Glomerular visceral epithelial cell (primary cell): ENCODE measurements around the gene IFI6.
"Not testable (repeated sequence)": the region's sequence is repeated elsewhere in the genome, so short reads cannot be mapped to it uniquely, and the experiment has no call there.

Source experiments
- DNase-seq: peaks from one replicate; pipeline ENCODE4 v3.0.0-alpha.2; 2016; ENCODE audit errors: extremely low spot score

IFI6 gene, protein sequence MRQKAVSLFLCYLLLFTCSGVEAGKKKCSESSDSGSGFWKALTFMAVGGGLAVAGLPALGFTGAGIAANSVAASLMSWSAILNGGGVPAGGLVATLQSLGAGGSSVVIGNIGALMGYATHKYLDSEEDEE

DNA sequence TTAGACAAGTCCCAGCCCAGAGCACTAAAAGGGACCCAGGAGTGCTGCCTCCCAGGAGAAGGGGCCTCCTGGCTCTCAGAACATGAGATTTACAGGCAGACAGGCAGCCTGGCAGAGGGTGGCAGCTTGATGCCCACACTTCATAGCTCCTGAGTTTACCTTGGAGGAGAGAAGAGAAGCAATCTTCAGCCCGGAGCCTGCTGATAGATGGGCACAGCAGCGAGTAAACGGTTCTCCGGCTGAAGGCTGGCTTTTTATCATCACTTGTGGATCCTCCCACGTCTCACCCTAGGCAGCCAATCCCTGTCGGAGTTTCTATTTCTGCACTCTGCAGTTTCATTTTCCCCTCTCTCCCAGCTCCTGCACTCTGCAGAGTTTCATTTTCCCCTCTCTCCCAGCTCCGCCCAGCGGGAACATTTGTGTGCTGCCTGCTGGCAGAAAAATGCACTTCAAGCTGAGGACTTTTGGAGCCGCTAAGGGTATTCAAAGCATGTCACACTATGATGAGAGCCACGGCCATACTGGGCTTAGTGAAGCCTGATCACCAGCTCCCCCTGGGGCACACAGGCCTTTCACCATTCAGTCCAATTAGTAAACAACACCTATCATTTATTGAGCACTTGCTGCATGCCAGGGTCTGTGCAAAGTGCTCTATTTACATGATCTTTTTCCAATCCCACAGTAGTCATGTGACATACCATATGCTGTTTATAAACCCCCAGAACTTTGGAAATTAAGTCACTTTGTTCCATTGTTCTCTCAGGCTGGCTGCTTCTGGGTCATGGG lies at the start of gene IFI6:
Gene IFI6 (minus strand): TSS at position 229 of the 786 bp plus-strand sequence. CDS start 2,878 bp downstream, outside the sequence.
- DNase-seq, result peak; percentile 96

DNA sequence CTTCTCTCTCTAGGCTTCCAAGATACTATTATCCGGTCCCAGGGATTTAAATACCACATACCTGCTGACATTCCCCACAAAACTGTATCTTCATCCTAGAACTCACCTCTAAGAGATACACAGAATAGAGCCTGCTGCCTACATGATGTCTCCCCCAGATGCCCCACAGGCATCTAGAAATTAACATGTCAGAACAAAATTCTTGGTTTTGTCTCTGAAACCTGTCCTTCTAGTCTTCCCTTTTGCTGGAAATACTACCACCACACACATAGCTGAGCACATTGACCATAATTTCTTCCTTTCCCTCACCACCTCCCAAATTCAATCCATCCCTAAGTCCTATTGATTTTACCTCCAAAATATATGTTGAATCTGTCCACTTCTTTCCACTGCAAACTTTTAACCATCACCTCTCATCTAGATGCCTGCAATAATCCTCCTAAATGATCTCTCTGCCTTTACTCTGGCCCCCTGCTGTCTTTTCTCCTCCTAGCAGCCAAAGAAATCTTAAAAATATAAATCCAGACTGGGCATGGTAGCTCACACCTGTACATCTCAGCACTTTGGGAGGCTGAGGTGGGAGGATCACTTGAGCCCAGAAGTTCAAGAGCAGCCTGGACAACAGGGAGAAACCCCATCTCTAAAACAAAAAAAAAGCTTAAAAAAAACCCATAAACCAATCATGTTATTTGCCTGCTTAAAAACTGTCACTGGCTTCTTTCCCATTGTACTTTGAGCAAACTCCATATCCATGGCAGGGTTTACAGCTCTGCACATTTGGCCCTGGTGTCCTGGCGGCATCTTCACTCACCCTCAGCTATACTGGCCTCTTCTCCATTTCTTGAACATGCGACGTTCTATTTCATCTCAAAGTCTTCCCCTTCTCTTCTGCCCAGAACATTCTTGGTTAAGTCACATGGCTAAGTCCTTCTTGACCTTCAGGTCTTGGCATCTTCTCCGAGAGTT lies 47.6 kb upstream of the IFI6 start:
- peak; percentile 12 for DNase-seq

DNA sequence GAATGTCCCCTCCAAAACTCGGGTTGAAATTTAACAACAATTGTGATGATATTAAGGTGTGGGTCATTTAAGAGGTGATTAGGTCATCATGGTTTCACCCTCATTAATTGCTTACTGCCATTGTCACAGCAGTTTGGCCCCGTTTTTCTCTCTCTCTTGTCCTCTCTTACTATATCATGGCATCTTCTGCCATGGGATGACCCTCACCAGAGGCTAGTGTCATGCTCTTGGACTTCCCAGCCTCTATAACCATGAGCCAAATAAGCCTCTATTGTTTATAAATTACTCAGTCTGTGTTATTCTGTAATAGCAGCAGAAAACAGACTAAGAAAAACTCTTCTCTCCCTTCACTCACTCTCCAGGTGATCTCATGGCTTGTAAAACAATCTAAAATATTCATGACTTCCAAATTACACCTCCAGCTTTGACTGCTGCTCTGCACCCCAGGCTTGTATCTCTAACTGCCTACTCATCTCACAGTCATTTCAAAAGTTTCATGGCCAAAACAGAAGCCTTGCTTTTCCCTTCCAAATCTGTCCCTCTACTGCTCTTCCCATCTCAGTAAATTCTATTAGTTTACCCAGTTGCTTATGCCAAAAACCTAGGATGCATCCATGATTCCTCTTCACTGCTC lies 44.4 kb upstream of the IFI6 start:
- no peak for DNase-seq

DNA sequence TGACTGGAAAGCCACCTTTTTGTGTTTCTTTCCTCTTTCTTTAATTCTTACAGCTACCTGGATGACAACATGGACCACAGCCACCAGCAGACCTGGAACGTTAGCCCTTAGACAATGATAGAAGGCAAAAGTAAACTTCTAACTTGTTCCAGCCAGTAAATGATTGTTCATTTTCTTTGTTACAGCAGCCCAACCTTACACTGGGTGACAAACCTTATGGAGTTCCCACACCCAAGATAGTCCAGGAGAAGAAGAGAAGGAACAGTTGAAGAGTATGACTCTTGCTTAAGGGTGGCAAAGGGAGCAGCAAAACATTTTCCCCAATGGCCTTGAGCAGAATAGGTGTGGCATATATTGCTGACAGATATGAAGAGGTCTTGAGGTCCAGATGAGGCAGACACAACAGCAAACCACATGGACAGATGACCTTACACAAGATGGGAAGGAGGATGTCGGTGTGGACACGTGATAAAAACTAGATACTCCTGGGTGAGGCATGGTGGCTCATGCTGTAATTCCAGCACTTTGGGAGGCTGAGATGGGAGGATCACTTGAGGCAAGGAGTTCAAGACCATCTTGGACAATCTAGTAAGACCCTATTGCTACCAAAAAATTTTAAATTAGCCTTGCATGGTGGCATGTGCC lies 42.0 kb upstream of the IFI6 start:
- no peak for DNase-seq

DNA sequence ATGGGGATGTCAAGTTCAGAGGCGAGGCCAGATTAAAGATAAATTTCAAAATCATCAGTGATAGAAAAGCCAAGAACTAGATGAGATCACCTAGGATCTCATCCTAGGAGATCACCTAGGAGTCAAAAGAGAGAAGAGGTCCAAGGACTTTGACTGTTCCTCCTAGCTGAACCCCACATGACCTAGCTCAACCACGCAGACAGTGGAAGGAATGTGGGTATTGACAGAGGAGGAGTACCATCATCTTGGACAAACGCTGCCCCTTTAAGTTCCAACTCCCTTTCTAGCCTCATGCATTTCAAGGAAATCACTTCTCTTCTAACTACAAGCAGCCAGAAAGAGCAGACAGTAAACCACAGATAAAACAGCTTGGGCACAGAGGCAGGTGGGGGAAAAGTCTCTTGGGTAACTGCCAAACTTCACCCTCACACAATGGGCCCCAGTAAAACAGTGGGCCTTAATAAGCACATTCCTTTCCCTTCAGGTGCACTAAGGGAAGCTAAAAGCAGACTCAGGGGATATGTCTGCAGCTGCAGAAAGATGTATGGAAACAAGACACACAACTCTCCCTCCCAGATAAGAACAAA lies 41.2 kb upstream of the IFI6 start:
- DNase-seq, result peak; percentile 2

DNA sequence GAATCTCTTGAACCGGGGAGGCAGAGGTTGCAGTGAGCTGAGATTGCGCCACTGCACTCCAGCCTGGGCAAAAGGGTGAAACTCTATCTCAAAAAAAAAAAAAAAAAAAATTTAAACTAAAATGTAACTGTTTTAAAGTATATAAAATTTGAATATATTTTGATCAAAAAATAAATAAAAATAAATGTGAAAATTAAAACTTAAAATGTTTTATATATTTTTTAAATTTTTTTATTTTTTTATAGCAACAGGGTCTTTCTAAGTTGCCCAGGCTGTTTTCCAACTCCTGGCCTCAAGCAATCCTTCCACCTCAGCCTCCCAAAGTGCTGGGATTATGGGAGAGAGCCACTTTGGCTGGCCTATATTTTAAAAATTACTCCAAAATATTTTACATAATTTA lies 38.6 kb upstream of the IFI6 start:
- DNase-seq, result no peak

DNA sequence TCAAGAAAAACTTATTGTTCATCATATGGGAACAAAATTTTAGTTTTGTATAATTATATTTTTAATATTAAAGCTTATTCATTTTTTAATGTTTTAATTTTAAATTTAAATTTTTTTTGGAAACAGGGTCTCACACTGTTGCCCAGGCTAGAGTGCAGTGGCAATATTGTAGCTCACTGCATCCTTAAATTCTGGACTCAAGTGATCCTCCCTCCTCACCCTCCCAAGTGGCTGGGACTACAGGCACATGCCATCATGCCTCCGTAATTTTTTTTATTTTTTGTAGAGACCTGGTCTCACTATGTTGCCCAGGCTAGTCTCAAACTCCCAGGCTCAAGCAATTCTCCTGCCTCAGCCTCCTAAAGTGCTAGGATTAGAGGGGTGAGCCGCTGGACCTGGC lies 33.6 kb upstream of the IFI6 start:
- DNase-seq, result no peak

DNA sequence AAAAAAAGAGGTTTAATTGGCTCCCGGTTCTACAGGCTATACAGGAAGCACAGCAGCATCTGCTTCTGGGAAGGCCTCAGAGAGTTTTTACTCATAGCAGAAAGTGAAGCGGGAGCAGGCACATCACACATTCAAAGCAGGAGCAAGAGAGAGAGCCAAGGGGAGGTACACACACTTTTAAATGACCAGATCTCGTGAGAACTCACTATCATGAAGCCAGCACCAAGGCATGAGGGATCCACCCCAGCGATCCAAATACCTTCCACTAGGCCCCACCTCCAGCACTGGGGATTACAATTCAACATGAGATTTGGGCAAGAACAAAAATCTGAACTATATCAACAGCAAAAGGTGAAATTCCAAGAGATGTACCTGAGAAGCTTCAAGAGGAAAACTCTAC lies 33.0 kb upstream of the IFI6 start:
- DNase-seq, result no peak

DNA sequence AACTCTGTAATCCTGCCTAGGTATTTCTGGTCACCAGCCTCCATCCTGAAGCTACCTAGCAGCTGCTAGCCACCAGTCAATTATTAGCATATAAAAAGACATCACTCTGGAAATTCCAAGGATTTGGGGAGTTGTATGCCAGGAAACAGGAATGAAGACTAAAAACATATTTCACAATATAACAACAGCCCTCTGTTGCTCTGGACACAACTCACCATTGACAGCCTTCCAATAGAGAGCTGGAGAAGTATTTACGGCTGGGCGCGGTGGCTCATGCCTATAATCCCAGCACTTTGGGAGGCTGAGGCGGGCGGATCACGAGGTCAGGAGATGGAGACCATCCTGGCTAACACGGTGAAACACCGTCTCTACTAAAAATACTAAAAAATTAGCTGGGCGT lies 24.8 kb upstream of the IFI6 start:
- not testable (repeated sequence) for DNase-seq

DNA sequence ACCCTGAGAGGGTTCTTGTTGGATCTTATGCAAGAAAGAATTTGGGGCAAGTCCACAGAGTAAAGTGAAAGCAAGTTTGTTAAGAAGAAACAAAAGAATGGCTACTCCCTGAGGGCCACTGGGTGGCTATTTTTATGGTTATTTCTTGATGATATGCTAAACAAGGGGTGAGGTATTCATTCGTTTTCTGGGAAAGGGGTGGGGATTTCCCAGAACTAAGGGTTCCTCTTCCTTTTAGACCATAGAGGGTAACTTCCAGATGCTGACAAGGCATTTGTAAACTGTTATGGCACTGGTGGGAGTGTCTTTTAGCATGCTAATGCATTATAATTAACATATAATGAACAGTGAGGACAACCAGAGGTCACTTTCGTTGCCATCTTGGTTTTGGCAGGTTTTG lies 18.2 kb upstream of the IFI6 start:
- no peak for DNase-seq

DNA sequence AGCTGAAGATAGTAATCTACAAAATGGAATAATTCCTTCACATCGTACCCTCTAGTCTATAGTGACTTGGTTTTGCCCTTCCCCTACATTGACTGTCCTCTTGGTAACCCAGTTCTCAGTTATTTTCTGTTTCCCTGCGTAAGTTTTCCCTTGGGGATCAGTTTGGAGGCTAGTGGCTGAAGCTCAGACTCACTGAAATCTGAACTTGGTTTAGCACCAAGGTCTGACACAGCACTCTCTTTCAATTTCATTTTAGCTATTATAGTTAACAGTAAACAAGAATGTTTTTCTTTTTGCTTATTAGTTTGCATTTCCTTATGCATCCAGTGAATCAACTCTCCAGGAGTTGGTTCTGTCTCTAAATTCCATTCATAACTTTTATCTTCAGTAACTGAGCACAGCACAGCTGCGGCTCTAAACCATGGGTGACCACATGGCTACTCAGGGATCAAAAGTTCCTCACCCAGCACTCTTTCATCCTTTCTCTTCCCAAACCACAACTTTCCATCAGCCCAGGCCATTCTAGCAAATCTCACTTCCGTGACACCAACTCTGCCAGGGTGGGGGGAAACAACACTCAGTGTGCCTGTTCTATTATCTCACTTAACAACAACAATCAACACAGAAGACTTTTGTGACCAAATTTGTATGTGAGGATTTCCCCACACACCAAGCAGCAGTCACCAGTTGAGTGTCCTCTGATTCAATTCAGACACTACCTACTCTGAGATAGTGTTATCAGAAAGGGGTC lies 17.6 kb upstream of the IFI6 start:
- peak; percentile 60 for DNase-seq

DNA sequence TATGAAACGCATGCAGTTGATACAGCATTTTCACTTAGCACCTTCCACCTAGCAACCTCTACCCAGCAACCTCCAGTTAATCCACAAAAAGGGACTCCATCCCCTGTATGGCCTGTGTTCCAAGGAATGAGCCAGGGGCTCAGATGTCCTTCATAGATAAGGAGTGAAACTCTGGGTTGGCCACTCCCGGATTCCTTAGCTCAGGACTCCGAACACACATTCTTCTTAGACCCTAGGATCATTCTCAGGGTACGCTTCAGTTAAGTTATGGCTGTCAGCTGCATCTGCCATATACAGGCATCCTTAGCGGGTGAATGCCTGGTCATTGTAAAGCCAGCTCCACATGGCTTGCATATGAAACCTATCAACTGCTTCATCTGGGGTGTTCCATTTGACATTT lies 15.9 kb upstream of the IFI6 start:
- no peak for DNase-seq

DNA sequence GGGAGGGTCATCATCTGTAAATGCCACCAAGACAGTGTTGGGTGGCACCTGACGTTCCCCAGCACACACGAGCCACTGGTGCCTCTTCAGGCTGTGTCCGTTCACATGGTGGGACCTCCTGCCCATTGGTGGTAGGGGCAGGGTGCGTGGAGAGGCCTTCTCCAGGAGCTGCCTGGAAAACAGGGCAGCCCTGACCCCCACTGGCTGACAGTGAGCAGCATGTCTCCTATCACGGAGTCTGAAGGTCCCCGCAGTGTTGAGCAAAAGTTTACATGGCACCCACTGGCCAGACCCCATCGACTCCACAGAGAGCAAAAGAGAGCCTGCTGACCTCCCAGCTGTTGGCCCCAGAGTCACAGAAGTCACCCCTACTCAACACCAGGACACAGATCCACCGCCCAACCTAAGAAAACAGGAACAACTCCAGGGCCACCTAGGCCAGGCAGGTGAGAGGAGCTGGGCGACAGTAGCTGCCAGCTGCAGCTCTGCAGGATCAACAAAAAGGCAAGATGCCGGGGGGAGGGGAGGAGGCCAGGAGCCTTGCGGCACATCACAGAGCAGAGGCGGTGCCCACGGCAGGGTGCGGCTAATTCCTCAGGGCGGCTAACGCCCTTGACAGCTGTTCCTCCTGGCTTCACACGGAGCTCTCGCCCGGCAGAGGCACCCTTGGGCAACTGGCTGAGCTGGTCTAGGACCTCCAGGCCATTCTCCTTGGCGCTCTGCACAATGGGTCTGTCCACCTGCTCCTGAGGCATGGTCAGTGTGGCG lies 14.4 kb upstream of the IFI6 start:
- DNase-seq, result no peak

DNA sequence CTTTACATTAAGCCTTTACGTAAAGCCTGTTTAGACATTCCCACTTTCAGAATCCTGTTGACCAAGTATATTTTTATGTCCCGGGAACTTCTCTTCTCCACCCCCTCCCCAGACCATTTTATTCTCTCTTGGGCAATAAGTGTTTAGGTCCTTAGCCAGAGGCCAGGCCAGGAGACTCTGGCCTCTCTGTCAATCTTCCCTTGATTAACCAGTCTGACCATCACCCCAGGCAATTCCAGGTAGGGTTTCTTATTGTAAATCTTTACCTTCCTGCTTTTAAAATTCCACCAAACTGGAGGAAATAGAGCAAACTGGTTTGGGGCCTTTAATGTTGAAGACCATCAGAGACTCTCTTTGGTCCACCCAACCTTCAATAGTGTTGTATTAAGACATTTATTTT lies 12.2 kb upstream of the IFI6 start:
- no peak for DNase-seq

DNA sequence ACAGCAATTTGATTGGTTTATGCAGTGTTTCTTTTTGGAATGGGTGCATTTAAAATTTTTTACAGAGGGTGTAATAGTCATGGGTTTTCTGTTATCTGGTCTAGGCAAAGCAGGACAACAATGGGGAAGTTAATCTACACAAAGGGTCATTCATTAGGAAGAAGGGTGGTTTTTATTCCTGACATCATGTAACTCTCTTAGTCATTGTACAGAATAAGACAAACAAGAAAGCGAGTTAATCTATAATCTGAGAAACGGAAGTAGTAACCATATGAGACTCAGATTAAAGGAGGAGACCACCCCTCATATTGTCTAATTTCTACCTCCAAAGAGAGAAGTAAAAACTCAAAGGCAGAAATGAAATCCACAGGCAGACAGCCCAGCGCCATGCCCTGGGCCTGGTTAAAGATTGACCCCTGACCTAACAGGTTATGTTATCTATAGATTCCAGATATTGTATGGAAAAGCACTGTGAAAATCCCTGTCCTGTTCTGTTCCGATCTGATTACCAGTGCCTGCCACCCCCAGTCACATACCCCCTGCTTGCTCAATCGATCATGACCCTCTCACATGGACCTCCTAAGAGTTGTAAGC lies 10.5 kb upstream of the IFI6 start:
- DNase-seq, result no peak

DNA sequence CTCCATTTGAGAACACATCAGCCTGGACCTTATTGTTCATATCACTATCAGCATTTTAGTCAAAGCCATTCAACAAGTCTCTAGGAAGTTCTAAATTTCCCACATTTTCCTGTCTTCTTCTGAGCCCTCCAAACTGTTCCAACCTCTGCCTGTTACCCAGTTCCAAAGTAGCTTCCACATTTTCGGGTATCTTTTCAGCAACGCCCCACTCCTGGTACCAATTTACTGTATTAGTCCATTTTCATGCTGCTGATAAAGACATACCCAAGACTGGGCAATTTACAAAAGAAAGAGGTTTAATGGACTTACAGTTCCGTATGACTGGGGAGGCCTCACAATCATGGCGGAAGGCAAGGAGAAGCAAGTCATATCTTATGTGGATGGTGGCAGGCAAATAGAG lies 9.6 kb upstream of the IFI6 start:
- DNase-seq, result not testable (repeated sequence)

DNA sequence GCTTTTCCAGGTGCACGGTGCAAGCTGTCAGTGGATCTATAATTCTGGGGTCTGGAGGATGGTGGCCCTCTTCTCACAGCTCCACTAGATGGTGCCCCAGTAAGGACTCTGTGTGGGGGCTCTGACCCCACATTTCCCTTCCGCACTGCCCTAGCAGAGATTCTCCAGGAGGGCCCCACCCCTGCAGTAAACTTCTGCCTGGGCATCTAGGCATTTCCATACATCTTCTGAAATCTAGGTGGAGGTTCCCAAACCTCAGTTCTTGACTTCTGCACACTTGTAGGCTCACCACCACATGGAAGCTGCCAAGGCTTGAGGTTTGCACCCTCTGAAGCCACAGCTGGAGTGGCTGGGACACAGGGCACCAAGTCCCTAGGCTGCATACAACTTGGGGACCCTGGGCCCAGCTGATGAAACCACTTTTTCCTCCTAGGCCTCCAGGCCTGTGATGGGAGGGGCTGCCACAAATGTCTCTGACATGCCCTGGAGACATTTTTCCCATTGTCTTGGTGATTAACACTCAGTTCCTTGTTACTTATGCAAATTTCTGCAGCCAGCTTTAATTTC lies 8.3 kb upstream of the IFI6 start:
- not testable (repeated sequence) for DNase-seq

DNA sequence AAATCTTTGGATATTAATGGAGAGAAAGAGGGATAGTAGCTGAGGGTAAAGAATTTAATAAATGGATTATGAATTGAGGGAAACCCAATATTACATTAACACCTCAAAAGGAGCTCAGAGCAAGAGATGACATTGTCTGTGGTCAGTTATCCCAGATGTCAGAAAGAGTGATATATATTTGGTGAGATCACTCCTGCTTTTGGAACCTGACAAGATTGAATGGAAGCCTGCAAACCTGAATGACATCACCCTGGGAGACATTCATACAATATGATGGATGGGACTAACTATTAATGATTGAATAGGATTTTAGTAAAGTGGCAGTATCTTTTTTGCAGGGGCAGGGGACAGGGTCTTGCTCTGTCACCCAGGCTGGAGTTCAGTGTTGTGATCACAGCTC lies 6.8 kb upstream of the IFI6 start:
- no peak for DNase-seq

DNA sequence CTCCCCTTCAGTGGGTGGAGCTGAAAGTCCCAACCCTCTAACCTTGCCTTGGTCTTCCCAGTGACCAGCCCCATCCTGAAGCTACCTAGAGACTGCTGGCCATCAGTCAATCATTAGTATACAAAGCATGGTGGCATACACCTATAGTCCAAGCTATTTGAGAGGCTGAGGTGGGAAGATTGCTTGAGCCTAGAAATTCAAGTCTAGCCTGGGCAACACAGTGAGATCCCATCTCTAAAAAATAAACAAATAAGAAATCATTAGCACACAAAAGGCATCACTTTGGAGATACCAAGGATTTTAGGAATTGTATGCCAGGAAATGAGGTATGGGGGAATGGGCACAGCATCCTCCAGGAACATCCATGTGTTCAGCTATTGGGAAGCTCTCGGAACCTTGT lies 4.4 kb upstream of the IFI6 start:
- no peak for DNase-seq
